GM23338 (cell line): Measurements from ENCODE around the gene ABCC1. TPM values are rescaled to one million over a fixed set of nuclear protein-coding genes. Genes with fewer than 3 reads are reported as not detected.

Experiments used
- ATAC-seq: fragments of 200-7000 bp; cut with Tn5 transposase; 3 replicates; pipeline ENCODE4 v1.9.1; 2020
- DNase-seq: peaks from one replicate; pipeline ENCODE4 v3.0.0-alpha.2; 2015; ENCODE audit warnings: low spot score
- H2AFZ ChIP-seq: fragments of 200-600 bp; sonication (generic); 2 replicates; pipeline ENCODE4 v1.8.0; 2016; ENCODE audit warnings: antibody characterized with exemption, mild to moderate bottlenecking, moderate library complexity
- H3F3A ChIP-seq: fragments of 200-600 bp; sonication (generic); replicated peaks from 2 replicates; pipeline ENCODE4 v1.8.0; 2017; ENCODE audit warnings: antibody characterized with exemption, mixed run types, low read depth
- H3K27ac ChIP-seq: fragments of 200-600 bp; sonication (generic); 2 replicates; pipeline ENCODE4 v1.6.1; 2016; ENCODE audit warnings: low read depth
- H3K27me3 ChIP-seq: fragments of 200-600 bp; sonication (generic); 2 replicates; pipeline ENCODE4 v1.8.0; 2016; ENCODE audit warnings: mild to moderate bottlenecking, mixed run types, moderate library complexity; ENCODE audit not compliant: insufficient read depth
- H3K36me3 ChIP-seq: fragments of 200-600 bp; sonication (generic); 2 replicates; pipeline ENCODE4 v1.8.0; 2016; ENCODE audit warnings: mild to moderate bottlenecking; ENCODE audit not compliant: insufficient read depth
- H3K4me1 ChIP-seq: fragments of 200-600 bp; sonication (generic); 2 replicates; pipeline ENCODE4 v1.8.0; 2016; ENCODE audit warnings: mild to moderate bottlenecking, moderate library complexity; ENCODE audit not compliant: insufficient read depth
- H3K4me2 ChIP-seq: fragments of 200-600 bp; sonication (generic); 2 replicates; pipeline ENCODE4 v1.7.1; 2017; ENCODE audit warnings: mixed run types
- H3K4me3 ChIP-seq: fragments of 200-600 bp; sonication (generic); 2 replicates; pipeline ENCODE4 v1.6.1; 2016; ENCODE audit warnings: mixed run types
- H3K79me2 ChIP-seq: fragments of 200-600 bp; sonication (generic); replicated peaks from 2 replicates; pipeline ENCODE4 v1.8.0; 2017; ENCODE audit warnings: mild to moderate bottlenecking; ENCODE audit not compliant: insufficient read depth
- H3K9me2 ChIP-seq: fragments of 200-600 bp; sonication (generic); 2 replicates; pipeline ENCODE4 v1.8.0; 2017; ENCODE audit not compliant: insufficient read depth
- H4K20me1 ChIP-seq: fragments of 200-600 bp; sonication (generic); replicated peaks from 2 replicates; pipeline ENCODE4 v1.8.0; 2017; ENCODE audit warnings: mild to moderate bottlenecking; ENCODE audit not compliant: insufficient read depth
- H3K27ac Mint-ChIP-seq: 2 replicates; pipeline ENCODE4 v1.8.0; 2020; ENCODE audit warnings: inconsistent platforms, mild to moderate bottlenecking, moderate library complexity, mixed read lengths
- H3K27me3 Mint-ChIP-seq: 3 replicates; pipeline ENCODE4 v1.8.0; 2022; ENCODE audit warnings: low read depth, mild to moderate bottlenecking, moderate library complexity, mixed read lengths, inconsistent platforms; ENCODE audit not compliant: insufficient read depth, poor library complexity
- H3K36me3 Mint-ChIP-seq: 3 replicates; pipeline ENCODE4 v1.8.0; 2021; ENCODE audit warnings: low read depth, mild to moderate bottlenecking, inconsistent platforms, moderate library complexity, mixed read lengths
- H3K4me1 Mint-ChIP-seq: 3 replicates; pipeline ENCODE4 v1.8.0; 2020; ENCODE audit warnings: mild to moderate bottlenecking, inconsistent platforms, mixed read lengths
- H3K4me3 Mint-ChIP-seq: 3 replicates; pipeline ENCODE4 v1.8.0; 2021; ENCODE audit warnings: moderate library complexity, mild to moderate bottlenecking, inconsistent platforms, mixed read lengths
- H3K9me3 Mint-ChIP-seq: 3 replicates; pipeline ENCODE4 v1.8.0; 2020; ENCODE audit warnings: moderate library complexity, mild to moderate bottlenecking, inconsistent platforms, mixed read lengths
- CREB1 ChIP-seq: fragments of 250-450 bp; sonication (Bioruptor Pico); IDR thresholded peaks from 2 replicates; pipeline ENCODE4 v1.5.0; 2020; ENCODE audit warnings: low read depth, mild to moderate bottlenecking, moderate library complexity
- EZH2 ChIP-seq: fragments of 200-600 bp; sonication (generic); IDR thresholded peaks from one replicate; pipeline ENCODE4 v1.8.0; 2017; ENCODE audit warnings: antibody characterized with exemption, mild to moderate bottlenecking, low read depth; ENCODE audit not compliant: unreplicated experiment
- EZH2phosphoT487 ChIP-seq: fragments of 200-600 bp; sonication (generic); IDR thresholded peaks from one replicate; pipeline ENCODE4 v1.8.1; 2018; ENCODE audit warnings: antibody characterized with exemption; ENCODE audit not compliant: unreplicated experiment
- JUNB ChIP-seq: IDR thresholded peaks from one replicate; pipeline ENCODE4 v1.6.1; 2016; ENCODE audit warnings: antibody characterized with exemption; ENCODE audit not compliant: unreplicated experiment
- NANOG ChIP-seq: IDR thresholded peaks from 2 replicates; pipeline ENCODE4 v1.6.1; 2016; ENCODE audit warnings: antibody characterized with exemption, borderline replicate concordance
- POLR2AphosphoS5 ChIP-seq: IDR thresholded peaks from 2 replicates; pipeline ENCODE4 v1.6.1; 2016; ENCODE audit warnings: antibody characterized with exemption, low read depth
- STAT1 ChIP-seq: IDR thresholded peaks from one replicate; pipeline ENCODE4 v1.6.1; 2016; ENCODE audit warnings: antibody characterized with exemption; ENCODE audit not compliant: unreplicated experiment
- ZNF114 ChIP-seq: fragments of 250-450 bp; sonication (Bioruptor Pico); IDR thresholded peaks from 2 replicates; pipeline ENCODE4 v1.5.0; 2020; ENCODE audit warnings: mild to moderate bottlenecking, moderate library complexity
- ZNF331 ChIP-seq: fragments of 250-450 bp; sonication (Bioruptor Pico); IDR thresholded peaks from 2 replicates; pipeline ENCODE4 v1.5.0; 2020; ENCODE audit warnings: low read depth, mild to moderate bottlenecking, moderate library complexity
- polyA plus RNA-seq: library from polyadenylated mRNA; unstranded; fragments of >200 nt; fragmentation: Nextera tagmentation; extraction: Ambion mirVana; gene quantifications from 2 replicates; pipeline ENCODE4 v1.2.1, GENCODE V29; 2016
- total RNA-seq: library from RNA; depleted of rRNA; stranded (reverse); fragments of >200 nt; shearing (Covaris generic); gene quantifications from 2 replicates; pipeline ENCODE4 v1.2.3, GENCODE V29; 2014
- TF ChIP-seq, protein P1 (sequence below): IDR thresholded peaks from one replicate; pipeline ENCODE4 v1.6.1; 2018; ENCODE audit warnings: antibody characterized with exemption; ENCODE audit not compliant: unreplicated experiment
- TF ChIP-seq, protein P2 (sequence below): IDR thresholded peaks from 2 replicates; pipeline ENCODE4 v1.6.1; 2016; ENCODE audit warnings: antibody characterized with exemption
- TF ChIP-seq, protein P3 (sequence below), 2 experiments: fragments of 200-600 bp in 1 of 2; sonication (generic) in 1 of 2; conservative IDR thresholded peaks; 2 replicates each; pipeline versions ENCODE4 v1.5.1 to v1.6.1; 2016 to 2017; ENCODE audit warnings: antibody characterized with exemption in 2 of 2, low read depth in 2 of 2, mild to moderate bottlenecking in 2 of 2, moderate library complexity in 1 of 2

ABCC1 gene
- total and polyA plus RNA-seq, 2 experiments from 2014 or later: 11.0 to 46.6 TPM

DNA sequence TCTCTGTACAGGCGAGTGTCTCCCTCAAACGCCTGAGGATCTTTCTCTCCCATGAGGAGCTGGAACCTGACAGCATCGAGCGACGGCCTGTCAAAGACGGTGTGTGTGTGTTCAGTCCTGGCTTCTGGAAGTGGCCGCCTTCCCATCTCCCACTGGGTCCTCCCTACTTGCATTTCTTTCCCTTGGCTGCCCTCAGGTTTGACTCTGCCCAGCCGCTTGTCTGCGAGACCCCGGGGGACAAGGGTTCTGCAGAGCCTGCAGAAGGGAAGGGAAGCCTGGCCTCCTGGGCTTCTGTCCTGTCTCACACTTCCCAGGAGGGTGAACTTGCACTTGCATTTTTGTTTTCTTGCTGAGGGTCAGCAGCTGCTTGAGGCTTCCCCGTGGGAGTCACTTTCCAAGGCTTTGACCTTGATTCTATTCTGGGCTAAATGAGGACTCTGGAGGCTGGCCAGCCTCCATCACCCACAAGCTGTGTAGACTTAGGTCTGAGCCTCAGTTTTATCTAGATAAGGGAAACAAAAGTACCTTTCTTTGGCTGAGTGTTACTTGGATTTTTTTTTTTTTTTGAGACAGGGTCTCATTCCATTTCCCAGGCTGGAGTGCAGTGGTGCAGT lies 122.3 kb downstream of the ABCC1 start (continued):
- TF ChIP-seq, protein P1, sequence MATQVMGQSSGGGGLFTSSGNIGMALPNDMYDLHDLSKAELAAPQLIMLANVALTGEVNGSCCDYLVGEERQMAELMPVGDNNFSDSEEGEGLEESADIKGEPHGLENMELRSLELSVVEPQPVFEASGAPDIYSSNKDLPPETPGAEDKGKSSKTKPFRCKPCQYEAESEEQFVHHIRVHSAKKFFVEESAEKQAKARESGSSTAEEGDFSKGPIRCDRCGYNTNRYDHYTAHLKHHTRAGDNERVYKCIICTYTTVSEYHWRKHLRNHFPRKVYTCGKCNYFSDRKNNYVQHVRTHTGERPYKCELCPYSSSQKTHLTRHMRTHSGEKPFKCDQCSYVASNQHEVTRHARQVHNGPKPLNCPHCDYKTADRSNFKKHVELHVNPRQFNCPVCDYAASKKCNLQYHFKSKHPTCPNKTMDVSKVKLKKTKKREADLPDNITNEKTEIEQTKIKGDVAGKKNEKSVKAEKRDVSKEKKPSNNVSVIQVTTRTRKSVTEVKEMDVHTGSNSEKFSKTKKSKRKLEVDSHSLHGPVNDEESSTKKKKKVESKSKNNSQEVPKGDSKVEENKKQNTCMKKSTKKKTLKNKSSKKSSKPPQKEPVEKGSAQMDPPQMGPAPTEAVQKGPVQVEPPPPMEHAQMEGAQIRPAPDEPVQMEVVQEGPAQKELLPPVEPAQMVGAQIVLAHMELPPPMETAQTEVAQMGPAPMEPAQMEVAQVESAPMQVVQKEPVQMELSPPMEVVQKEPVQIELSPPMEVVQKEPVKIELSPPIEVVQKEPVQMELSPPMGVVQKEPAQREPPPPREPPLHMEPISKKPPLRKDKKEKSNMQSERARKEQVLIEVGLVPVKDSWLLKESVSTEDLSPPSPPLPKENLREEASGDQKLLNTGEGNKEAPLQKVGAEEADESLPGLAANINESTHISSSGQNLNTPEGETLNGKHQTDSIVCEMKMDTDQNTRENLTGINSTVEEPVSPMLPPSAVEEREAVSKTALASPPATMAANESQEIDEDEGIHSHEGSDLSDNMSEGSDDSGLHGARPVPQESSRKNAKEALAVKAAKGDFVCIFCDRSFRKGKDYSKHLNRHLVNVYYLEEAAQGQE: no peak
- TF ChIP-seq, protein P2, sequence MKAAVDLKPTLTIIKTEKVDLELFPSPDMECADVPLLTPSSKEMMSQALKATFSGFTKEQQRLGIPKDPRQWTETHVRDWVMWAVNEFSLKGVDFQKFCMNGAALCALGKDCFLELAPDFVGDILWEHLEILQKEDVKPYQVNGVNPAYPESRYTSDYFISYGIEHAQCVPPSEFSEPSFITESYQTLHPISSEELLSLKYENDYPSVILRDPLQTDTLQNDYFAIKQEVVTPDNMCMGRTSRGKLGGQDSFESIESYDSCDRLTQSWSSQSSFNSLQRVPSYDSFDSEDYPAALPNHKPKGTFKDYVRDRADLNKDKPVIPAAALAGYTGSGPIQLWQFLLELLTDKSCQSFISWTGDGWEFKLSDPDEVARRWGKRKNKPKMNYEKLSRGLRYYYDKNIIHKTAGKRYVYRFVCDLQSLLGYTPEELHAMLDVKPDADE: no peak
- TF ChIP-seq, protein P3, sequence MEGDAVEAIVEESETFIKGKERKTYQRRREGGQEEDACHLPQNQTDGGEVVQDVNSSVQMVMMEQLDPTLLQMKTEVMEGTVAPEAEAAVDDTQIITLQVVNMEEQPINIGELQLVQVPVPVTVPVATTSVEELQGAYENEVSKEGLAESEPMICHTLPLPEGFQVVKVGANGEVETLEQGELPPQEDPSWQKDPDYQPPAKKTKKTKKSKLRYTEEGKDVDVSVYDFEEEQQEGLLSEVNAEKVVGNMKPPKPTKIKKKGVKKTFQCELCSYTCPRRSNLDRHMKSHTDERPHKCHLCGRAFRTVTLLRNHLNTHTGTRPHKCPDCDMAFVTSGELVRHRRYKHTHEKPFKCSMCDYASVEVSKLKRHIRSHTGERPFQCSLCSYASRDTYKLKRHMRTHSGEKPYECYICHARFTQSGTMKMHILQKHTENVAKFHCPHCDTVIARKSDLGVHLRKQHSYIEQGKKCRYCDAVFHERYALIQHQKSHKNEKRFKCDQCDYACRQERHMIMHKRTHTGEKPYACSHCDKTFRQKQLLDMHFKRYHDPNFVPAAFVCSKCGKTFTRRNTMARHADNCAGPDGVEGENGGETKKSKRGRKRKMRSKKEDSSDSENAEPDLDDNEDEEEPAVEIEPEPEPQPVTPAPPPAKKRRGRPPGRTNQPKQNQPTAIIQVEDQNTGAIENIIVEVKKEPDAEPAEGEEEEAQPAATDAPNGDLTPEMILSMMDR (conservative IDR thresholded peaks at IDR 0.05; ENCODE audit: low read depth in 2 of 2): no peak

DNA sequence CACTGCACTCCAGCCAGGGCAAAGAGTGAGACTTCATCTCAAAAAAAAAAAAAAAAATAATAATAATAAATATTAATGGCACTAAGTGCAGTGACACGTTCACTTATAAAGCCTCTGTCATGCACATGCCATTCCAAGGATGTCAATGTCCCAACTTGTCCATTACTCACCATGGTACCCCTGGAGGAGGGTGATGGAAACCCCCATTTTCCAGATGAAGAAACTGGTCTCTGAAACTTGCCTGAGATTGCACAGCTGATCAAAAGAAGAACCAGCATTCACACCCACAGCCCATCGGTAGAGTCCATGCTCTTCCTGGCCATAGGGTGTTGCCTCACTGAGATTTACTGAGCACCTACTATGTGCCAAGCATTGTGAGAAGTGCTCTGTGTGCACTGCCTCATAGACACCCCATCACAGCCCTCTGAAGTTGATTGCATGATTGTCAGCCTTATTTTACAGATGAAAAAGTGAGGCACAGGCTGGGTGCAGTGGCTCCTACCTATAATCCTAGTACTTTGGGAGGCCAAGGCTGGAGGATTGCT lies 123.7 kb downstream of the ABCC1 start:
- Histone ChIP-seq H3K4me1 (no peaks in the 10 kb centered on the region), H3F3A (no peaks in the 10 kb centered on the region), H4K20me1 (no peaks in the 10 kb centered on the region; the same call in 1 of the 2 replicates), H3K27me3 (no peaks in the 10 kb centered on the region), H3K36me3 (peaks cover 16% of the 10 kb centered on the region; the same call in 1 of the 2 replicates), H2AFZ (no peak overlapping the region), H3K27ac (0 out of 2 replicates have a peak overlapping the region, but pooled peaks have one; percentile 78), H3K4me3 (no peak overlapping the region), H3K4me2 (no peak overlapping the region), H3K9me2 (no peaks in the 10 kb centered on the region), H3K79me2 (no peaks in the 10 kb centered on the region)
- no peak for ATAC-seq
- H3K4me3 Mint-ChIP-seq: no peak overlapping the region
- H3K36me3 Mint-ChIP-seq: peaks cover 61% of the 10 kb centered on the region
- peaks cover 18% of the 10 kb centered on the region for H3K4me1 Mint-ChIP-seq
- no peak for TF ChIP-seq EZH2phosphoT487
- TF ChIP-seq, protein P2: no peak
- TF ChIP-seq NANOG: no peak
- TF ChIP-seq JUNB: no peak
- TF ChIP-seq, protein P1: no peak
- TF ChIP-seq POLR2AphosphoS5: no peak
- TF ChIP-seq EZH2: no peak
- TF ChIP-seq CREB1 (CRISPR knock-in tag): no peak
- TF ChIP-seq ZNF114 (CRISPR knock-in tag): no peak
- no peak for TF ChIP-seq ZNF331
- TF ChIP-seq, protein P3 (conservative IDR thresholded peaks at IDR 0.05; ENCODE audit: low read depth in 2 of 2): no peak
- no peak for TF ChIP-seq STAT1
- H3K27ac Mint-ChIP-seq: no peak overlapping the region
- H3K27me3 Mint-ChIP-seq: peaks cover 3% of the 10 kb centered on the region
- no peak for DNase-seq
- no peaks in the 10 kb centered on the region for H3K9me3 Mint-ChIP-seq
